ENCODE results near the gene PLXNA4.

DNA sequence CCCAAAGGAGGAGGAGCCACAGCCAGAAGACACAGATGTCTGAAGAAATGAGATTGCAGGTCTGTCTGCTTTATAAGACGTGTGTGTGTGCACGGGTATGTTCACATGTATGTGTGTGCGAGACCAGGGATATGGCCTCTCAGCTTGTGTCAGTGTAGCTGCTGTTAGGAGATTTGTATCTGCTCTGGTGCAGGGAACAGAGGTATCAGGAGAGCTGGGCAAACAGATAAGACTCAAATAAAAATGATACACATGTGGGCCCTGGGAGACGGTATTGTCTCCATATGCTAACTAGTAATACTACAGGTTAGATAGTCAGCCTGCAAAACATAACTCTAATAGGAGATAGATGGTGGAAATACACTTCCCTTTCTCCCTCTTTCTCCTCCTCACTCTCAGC, 161.0 kb downstream of the PLXNA4 start:
- TF ChIP-seq POLR2A (IDR thresholded peaks at IDR 0.05; ENCODE audit: low read depth, low read length): no peak
- TF ChIP-seq TAF1 (IDR thresholded peaks at IDR 0.05; ENCODE audit: borderline replicate concordance, low read depth, low read length): no peak

Data from GM12892 (cell line).